ENCODE measurements around the gene GHRH.

The GHRH gene

GRCh38 chr20:37236462-37236861 is 25.2 kb downstream of the GHRH start:
- no peak for TF ChIP-seq CTCF (IDR thresholded peaks at IDR 0.05)
- Histone ChIP-seq H3K4me1 (ENCODE audit: control insufficient read depth in 1 of 2, insufficient read depth in 1 of 2, low read depth in 1 of 2, low read length in 1 of 2) (no peaks in the 10 kb centered on the region), H3K36me3 (peaks cover 98% of the 10 kb centered on the region), H3K9me3 (no peaks in the 10 kb centered on the region), H3K4me3 (ENCODE audit: low read depth in 1 of 2, low read length in 1 of 2) (no peak overlapping the region), H3K27me3 (no peaks in the 10 kb centered on the region), H3K27ac (no peak overlapping the region)

- Histone ChIP-seq H3K4me3 (ENCODE audit: low read depth in 1 of 2, low read length in 1 of 2) (no peak overlapping the region), H3K27me3 (no peaks in the 10 kb centered on the region), H3K36me3 (peaks cover 98% of the 10 kb centered on the region), H3K27ac (no peak overlapping the region), H3K4me1 (ENCODE audit: control insufficient read depth in 1 of 2, insufficient read depth in 1 of 2, low read depth in 1 of 2, low read length in 1 of 2) (no peaks in the 10 kb centered on the region), H3K9me3 (no peaks in the 10 kb centered on the region)
- no peak for TF ChIP-seq CTCF (IDR thresholded peaks at IDR 0.05)
Measured at GRCh38 chr20:37235065-37235464, 26.5 kb downstream of the GHRH start.

GRCh38 chr20:37234254-37234581 is 27.4 kb downstream of the GHRH start:
- H3K36me3 ChIP-seq, result peaks cover 99% of the 10 kb centered on the region
- no peak overlapping the region for H3K4me3 ChIP-seq (ENCODE audit: low read depth in 1 of 2, low read length in 1 of 2)
- H3K4me1 ChIP-seq (ENCODE audit: control insufficient read depth in 1 of 2, insufficient read depth in 1 of 2, low read depth in 1 of 2, low read length in 1 of 2), result no peaks in the 10 kb centered on the region
- no peak for TF ChIP-seq CTCF (IDR thresholded peaks at IDR 0.05)
- H3K27me3 ChIP-seq, result no peaks in the 10 kb centered on the region
- no peak overlapping the region for H3K27ac ChIP-seq
- H3K9me3 ChIP-seq, result no peaks in the 10 kb centered on the region

- Histone ChIP-seq H3K4me1 (ENCODE audit: control insufficient read depth in 1 of 2, insufficient read depth in 1 of 2, low read depth in 1 of 2, low read length in 1 of 2) (no peaks in the 10 kb centered on the region), H3K9me3 (no peaks in the 10 kb centered on the region), H3K27me3 (no peaks in the 10 kb centered on the region), H3K4me3 (ENCODE audit: low read depth in 1 of 2, low read length in 1 of 2) (no peak overlapping the region), H3K36me3 (peaks cover 99% of the 10 kb centered on the region), H3K27ac (no peak overlapping the region)
- no peak for TF ChIP-seq CTCF (IDR thresholded peaks at IDR 0.05)
Measured at GRCh38 chr20:37233548-37234253, 27.9 kb downstream of the GHRH start.

- Histone ChIP-seq H3K36me3 (peaks cover 99% of the 10 kb centered on the region), H3K4me3 (ENCODE audit: low read depth in 1 of 2, low read length in 1 of 2) (no peak overlapping the region), H3K4me1 (ENCODE audit: control insufficient read depth in 1 of 2, insufficient read depth in 1 of 2, low read depth in 1 of 2, low read length in 1 of 2) (no peaks in the 10 kb centered on the region), H3K27me3 (no peaks in the 10 kb centered on the region), H3K9me3 (no peaks in the 10 kb centered on the region), H3K27ac (no peak overlapping the region)
- no peak for TF ChIP-seq CTCF (IDR thresholded peaks at IDR 0.05)
Measured at GRCh38 chr20:37231947-37232630, 29.5 kb downstream of the GHRH start.
